ENCODE data around the gene PWWP2B. TPM values are rescaled to one million over a fixed set of nuclear protein-coding genes. Genes with fewer than 3 reads are reported as not detected.

The PWWP2B gene
- polyA plus RNA-seq, 1 experiment, result 1.1 TPM

DNA sequence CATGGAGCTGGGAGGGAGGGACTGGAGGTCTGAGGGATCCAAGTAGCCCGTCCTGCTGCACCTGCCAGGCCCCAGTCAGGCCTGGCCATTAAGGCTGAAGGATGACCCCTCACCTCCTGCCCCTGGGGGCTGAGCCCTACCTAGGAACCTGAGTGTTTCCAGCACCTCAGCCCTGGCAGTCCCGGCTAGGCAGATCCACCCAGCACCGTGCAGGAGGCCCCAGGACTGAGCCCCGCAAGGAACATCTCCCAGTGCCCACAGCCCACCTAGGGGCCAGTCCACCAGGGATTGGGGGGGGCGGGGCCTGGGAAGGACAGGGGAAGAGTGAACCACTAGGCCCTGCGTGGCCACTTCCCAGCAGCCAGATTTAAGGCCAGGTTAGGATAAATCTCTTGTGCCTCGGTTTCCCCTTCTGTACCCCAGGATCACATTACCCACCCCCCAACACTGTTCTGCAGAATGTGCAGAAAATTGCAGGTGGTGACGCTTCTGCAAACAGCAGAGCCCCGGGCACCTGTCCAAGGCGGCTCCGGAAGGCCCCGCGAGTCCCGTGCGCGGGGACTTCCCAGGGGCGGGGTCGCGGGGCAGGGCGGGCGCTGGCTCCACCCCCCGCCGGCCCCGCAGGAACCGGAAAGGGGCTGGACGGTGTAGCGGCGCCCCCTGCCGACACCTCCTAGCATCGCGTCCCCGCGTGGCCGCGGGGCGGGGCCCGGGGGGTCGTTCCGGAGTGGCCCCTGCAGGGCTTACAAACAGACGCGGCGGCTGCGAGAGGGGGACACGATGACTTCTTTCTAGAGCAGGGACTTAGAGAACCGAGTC is 55.9 kb downstream of the PWWP2B start:
- ChIA-PET CTCF (interaction anchor here (0.6 to 1.9 kb wide), 6 partner anchors 79 to 593 kb away, joined by 3 to 15 read pairs (median 4); no protein-coding TSS in a partner anchor), POLR2A (no interaction called here)
- H3K4me3 ChIP-seq (ENCODE audit: low read depth, low read length), result peak overlapping the region; percentile 35
- peaks cover 14% of the 10 kb centered on the region for H3K27me3 ChIP-seq (ENCODE audit: control insufficient read depth, insufficient read depth, low read length)
- no peaks in the 10 kb centered on the region; the same call in 1 of the 2 replicates for H3K9me3 ChIP-seq (ENCODE audit: control insufficient read depth, insufficient read depth, low read length)
- TF ChIP-seq, protein P1, sequence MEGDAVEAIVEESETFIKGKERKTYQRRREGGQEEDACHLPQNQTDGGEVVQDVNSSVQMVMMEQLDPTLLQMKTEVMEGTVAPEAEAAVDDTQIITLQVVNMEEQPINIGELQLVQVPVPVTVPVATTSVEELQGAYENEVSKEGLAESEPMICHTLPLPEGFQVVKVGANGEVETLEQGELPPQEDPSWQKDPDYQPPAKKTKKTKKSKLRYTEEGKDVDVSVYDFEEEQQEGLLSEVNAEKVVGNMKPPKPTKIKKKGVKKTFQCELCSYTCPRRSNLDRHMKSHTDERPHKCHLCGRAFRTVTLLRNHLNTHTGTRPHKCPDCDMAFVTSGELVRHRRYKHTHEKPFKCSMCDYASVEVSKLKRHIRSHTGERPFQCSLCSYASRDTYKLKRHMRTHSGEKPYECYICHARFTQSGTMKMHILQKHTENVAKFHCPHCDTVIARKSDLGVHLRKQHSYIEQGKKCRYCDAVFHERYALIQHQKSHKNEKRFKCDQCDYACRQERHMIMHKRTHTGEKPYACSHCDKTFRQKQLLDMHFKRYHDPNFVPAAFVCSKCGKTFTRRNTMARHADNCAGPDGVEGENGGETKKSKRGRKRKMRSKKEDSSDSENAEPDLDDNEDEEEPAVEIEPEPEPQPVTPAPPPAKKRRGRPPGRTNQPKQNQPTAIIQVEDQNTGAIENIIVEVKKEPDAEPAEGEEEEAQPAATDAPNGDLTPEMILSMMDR (IDR thresholded peaks at IDR 0.05; ENCODE audit: low read depth, low read length), result peak; percentile 79
- no peak overlapping the region for H3K27ac ChIP-seq (ENCODE audit: low read depth, low read length)
- peak; percentile 18 for DNase-seq (ENCODE audit: low read depth, low spot score)

DNA sequence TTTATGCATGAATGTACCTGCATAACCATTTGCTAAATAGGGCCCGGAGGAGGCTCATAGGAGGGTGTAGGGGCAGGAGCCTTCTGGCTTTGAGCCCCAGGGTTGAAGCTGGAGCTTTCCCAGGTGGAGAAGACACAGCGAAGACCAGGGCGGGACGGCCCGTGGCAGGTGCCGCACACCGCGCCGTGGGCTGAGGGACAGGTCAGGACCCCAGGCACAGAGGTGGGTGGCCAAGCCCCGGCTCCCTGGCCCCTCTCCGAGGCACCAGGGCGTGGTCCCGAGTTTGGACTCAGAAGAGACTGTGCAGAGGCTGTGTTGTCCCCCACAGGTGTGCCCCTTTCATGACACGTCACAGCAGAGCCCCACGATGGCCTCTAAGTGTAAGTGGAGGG is 56.5 kb downstream of the PWWP2B start:
- Histone ChIP-seq H3K27me3 (ENCODE audit: control insufficient read depth, insufficient read depth, low read length) (peaks cover 17% of the 10 kb centered on the region), H3K27ac (ENCODE audit: low read depth, low read length) (no peak overlapping the region), H3K4me3 (ENCODE audit: low read depth, low read length) (peak overlapping the region; percentile 35), H3K9me3 (ENCODE audit: control insufficient read depth, insufficient read depth, low read length) (no peaks in the 10 kb centered on the region; the same call in 1 of the 2 replicates)
- TF ChIP-seq, protein P1 (IDR thresholded peaks at IDR 0.05; ENCODE audit: low read depth, low read length), result no peak
- ChIA-PET POLR2A (no interaction called here), CTCF (interaction anchor here (0.6 to 1.9 kb wide), 12 partner anchors 10 to 593 kb away, joined by 3 to 15 read pairs (median 4); no protein-coding TSS in a partner anchor)
- no peak for DNase-seq (ENCODE audit: low read depth, low spot score)

DNA sequence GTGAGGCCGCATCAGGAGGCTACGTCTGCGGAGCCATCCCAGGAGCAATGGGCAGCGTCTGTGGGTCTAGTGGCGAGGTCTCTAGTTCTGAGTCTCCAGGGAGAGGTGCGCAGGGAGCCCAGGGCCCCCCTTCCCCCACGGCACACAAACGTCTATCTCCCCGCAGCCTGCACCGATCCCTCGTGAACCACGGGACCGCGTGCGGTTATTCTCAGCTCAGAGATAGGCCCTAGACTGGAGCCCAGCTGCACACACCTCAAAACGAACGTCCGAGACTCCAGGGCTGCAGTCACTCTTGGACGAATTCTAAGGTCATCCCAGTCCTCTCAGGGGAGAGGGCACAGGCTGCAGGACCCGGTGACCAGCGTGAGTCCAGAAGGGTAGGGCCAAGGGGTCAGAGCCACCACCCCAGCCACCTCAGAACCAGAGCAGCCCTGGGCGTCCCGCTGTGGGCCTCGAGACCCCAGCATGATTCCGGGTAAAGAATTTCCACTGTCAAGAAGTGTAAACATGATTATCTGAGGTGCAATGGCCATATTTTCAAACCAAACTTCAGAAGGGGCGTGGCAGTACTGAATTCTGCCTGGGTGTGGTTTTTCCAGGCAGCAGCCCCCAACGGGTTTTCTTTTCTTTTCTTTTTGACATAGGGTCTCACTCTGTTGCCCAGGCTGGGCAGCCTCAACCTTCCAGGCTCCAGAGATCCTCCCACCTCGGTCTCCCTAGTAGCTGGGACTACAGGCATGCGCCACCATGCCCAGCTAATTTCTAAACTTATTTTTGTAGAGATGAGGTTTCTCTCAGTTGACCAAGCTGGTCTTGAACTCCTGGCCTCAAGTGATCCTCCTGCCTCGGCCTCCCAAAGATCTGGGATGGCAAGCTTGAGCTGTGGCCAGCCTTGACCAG is 57.5 kb downstream of the PWWP2B start:
- ChIA-PET CTCF (interaction anchor here (0.6 to 1.9 kb wide), 12 partner anchors 9 to 231 kb away, joined by 3 to 15 read pairs (median 4); no protein-coding TSS in a partner anchor), POLR2A (no interaction called here)
- TF ChIP-seq, protein P1 (IDR thresholded peaks at IDR 0.05; ENCODE audit: low read depth, low read length), result no peak
- H3K4me3 ChIP-seq (ENCODE audit: low read depth, low read length), result no peak overlapping the region
- no peak for DNase-seq (ENCODE audit: low read depth, low spot score)
- H3K27ac ChIP-seq (ENCODE audit: low read depth, low read length), result no peak overlapping the region
- peaks cover 17% of the 10 kb centered on the region for H3K27me3 ChIP-seq (ENCODE audit: control insufficient read depth, insufficient read depth, low read length)
- no peaks in the 10 kb centered on the region; the same call in 1 of the 2 replicates for H3K9me3 ChIP-seq (ENCODE audit: control insufficient read depth, insufficient read depth, low read length)

DNA sequence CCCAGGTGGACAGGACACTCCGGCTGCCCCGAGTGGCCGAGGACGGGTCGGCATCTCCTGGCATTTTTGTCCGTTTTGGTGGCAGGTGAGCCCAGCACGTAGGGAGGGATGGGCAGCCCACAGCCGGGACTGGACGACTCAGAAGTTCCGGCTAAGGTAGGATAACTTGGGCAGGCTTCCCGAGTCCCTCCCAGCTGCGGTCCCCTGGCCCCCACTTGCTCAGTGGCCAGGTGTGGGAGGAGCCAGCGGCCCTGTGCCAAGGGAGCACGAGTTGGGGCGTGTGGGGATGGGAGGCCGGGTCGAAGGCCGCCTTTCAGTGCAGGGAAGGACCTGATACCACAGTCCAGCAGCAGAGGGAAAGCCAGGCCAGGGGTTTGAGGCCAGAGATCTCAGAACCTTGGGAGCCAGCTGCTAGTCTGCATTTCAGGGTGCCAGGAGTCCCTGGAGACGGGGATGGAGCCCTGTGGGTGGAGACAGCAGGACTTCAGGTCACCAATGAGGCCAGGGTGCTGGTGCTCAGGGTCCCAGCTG is 58.5 kb downstream of the PWWP2B start:
- no peaks in the 10 kb centered on the region; the same call in 1 of the 2 replicates for H3K9me3 ChIP-seq (ENCODE audit: control insufficient read depth, insufficient read depth, low read length)
- DNase-seq (ENCODE audit: low read depth, low spot score), result no peak
- CTCF ChIA-PET, result interaction anchor here (0.6 kb wide), 1 partner anchor 85 kb away, joined by 3 read pairs; no protein-coding TSS in a partner anchor
- no peak overlapping the region for H3K27ac ChIP-seq (ENCODE audit: low read depth, low read length)
- H3K4me3 ChIP-seq (ENCODE audit: low read depth, low read length), result no peak overlapping the region
- TF ChIP-seq, protein P1 (IDR thresholded peaks at IDR 0.05; ENCODE audit: low read depth, low read length), result no peak
- H3K27me3 ChIP-seq (ENCODE audit: control insufficient read depth, insufficient read depth, low read length), result peaks cover 23% of the 10 kb centered on the region
- POLR2A ChIA-PET, result interaction anchor here (0.7 kb wide), 1 partner anchor 470 kb away, joined by 5 read pairs; no protein-coding TSS in a partner anchor
